Esophagus squamous epithelium (tissue), 4 donors: ENCODE data around the gene SVIP.

Experiments used
- POLR2A ChIP-seq, 4 donors: fragments of 450-650 bp; IDR thresholded peaks; one replicate each; pipeline ENCODE4 v1.6.1; 2017; ENCODE audit warnings: antibody characterized with exemption in 4 of 4, mild to moderate bottlenecking in 4 of 4, moderate library complexity in 3 of 4
- TF ChIP-seq, protein P1 (sequence below), 6 experiments: fragments of 450-650 bp in 4 of 6; fragments of 200-600 bp in 2 of 6; sonication (generic) in 2 of 6; IDR thresholded peaks; one replicate each; pipeline ENCODE4 v1.5.1; 2016 to 2019; ENCODE audit warnings: antibody characterized with exemption in 6 of 6, mild to moderate bottlenecking in 4 of 6, moderate library complexity in 4 of 6

- TF ChIP-seq, protein P1, sequence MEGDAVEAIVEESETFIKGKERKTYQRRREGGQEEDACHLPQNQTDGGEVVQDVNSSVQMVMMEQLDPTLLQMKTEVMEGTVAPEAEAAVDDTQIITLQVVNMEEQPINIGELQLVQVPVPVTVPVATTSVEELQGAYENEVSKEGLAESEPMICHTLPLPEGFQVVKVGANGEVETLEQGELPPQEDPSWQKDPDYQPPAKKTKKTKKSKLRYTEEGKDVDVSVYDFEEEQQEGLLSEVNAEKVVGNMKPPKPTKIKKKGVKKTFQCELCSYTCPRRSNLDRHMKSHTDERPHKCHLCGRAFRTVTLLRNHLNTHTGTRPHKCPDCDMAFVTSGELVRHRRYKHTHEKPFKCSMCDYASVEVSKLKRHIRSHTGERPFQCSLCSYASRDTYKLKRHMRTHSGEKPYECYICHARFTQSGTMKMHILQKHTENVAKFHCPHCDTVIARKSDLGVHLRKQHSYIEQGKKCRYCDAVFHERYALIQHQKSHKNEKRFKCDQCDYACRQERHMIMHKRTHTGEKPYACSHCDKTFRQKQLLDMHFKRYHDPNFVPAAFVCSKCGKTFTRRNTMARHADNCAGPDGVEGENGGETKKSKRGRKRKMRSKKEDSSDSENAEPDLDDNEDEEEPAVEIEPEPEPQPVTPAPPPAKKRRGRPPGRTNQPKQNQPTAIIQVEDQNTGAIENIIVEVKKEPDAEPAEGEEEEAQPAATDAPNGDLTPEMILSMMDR (IDR thresholded peaks at IDR 0.05), result no peak
- no peak for TF ChIP-seq POLR2A (IDR thresholded peaks at IDR 0.05)
Observed at GRCh38 chr11:22878039-22878438, 48.4 kb upstream of the SVIP start.
